SK-N-MC (cell line): ENCODE results near the gene SIGLEC11.

Experiments used
- EZH2 ChIP-seq: fragments of 200-600 bp; sonication (generic); IDR thresholded peaks from one replicate; pipeline ENCODE4 v1.6.1; 2017; ENCODE audit warnings: antibody characterized with exemption
- FOXP2 ChIP-seq: optimal IDR thresholded peaks from 2 replicates; pipeline ENCODE3; 2011; ENCODE audit warnings: mild to moderate bottlenecking, moderate library complexity; ENCODE audit not compliant: insufficient read depth; ENCODE audit errors: extremely low read length, control extremely low read depth
- POLR2AphosphoS5 ChIP-seq: IDR thresholded peaks from 2 replicates; pipeline ENCODE4 v1.6.1; 2012; ENCODE audit warnings: mild to moderate bottlenecking, low read depth, low read length, borderline replicate concordance

- no peak for TF ChIP-seq POLR2AphosphoS5
- no peak for TF ChIP-seq EZH2
- TF ChIP-seq FOXP2: no peak
Observed at GRCh38 chr19:49949742-49950589, 11.0 kb downstream of the SIGLEC11 start.
